GM18873 (cell line): ENCODE measurements around the gene LPCAT3.

ENCODE experiments used
- ATAC-seq: cut with Tn5 transposase; IDR thresholded peaks from one replicate; pipeline ENCODE4 v1.9.1; 2021; ENCODE audit warnings: mild to moderate bottlenecking, moderate library complexity, moderate number of reproducible peaks; ENCODE audit not compliant: unreplicated experiment, low FRiP score

The LPCAT3 gene

DNA sequence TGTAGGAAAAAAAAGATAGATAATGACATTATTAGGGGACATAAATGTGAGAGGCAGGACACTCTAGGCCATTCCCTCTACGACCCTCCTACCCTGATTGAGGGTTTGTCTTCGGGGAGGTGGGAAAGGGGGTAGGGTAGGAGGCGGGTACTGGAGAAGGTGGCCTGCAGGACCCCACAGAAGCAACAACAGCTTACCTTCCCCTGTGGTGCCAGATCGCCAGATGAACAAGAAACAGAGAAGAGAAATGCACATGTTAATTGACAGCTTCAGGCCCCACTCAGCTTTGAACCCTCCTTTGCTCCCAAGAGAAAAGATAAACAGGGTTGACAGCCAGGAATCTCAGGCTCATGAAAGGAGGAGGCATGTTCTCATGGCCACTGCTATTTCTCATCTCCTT is 52.6 kb downstream of the LPCAT3 start:
- ATAC-seq = no peak

DNA sequence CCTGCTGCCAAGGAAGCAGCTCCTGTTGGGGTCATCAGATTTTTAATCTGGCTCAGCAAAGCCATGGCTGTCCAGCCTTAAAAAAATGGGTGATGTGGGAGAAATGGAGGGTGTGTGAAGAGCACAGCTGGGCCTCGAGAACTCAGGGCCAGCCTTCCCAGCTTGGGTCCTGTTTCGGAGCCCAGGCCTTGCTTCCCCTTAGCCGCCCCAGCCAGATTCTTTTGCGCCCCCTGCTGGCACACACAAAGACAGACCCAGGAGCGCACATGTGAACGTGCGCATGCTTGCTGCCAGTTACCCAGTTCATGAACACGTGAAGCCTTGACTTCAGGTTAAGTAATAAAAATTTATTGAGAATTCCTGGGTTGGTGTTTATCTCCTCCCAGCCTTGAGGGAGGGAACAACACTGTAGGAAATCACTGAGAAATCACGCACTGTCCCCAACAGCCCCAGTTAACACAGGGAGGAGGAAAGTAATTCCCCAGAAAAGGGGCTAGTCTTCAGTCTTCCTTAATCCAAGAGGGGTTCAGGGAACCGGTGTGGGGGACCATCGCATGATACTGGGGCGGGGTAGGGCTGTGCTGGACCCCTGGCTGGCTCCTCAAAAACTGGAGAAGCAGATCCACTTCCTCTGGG is 53.1 kb downstream of the LPCAT3 start:
- ATAC-seq = no peak

DNA sequence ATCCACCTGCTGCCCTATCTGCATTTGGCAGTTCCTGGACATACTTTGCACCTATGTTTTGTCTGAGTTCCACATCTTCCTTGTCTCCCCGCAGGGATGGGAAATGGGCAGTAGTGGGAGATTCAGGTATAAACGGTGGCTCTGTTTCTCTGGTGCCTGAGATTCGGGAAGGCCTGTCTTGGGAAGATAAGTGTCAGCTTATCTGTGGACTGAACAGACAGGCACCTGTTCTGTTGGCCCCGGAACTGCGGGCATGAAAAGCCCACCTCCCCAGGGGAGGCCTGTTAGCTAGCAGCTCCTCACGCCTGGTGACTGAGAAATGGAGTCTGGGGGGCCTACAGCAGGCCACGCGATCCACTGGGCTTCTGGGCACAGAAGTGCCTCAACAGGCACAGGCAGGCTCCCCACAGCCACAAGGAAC is 53.7 kb downstream of the LPCAT3 start:
- no peak for ATAC-seq

DNA sequence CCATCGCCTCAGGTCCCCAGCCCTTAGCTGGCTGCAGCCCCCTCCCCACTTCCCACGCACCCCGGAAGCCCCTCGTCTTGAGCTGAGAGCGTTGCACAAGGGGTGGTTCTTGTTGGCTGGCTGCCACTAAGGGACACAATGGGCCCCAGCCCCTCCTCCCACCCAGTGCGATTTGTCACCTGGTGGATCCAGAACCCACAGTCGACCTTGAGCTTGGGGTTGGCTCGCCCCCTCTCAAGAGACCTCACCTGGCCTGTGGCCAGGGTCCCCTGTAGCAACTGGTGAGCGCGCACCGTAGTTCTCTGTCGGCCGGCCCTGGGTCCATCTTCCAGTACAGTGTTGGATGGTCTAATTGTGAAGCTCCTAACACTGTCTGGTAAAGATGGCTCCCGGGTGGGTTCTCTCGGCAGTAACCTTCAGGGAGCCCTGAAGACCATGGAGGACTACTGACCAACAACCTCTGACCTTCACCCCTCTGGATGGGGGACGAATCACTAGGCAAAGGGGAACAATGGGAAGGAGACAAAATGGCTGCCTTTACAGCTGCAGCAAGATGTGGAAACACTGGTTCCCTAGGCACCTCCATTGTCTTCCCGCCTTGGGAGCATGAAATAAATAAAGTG is 54.4 kb downstream of the LPCAT3 start:
- ATAC-seq = no peak

DNA sequence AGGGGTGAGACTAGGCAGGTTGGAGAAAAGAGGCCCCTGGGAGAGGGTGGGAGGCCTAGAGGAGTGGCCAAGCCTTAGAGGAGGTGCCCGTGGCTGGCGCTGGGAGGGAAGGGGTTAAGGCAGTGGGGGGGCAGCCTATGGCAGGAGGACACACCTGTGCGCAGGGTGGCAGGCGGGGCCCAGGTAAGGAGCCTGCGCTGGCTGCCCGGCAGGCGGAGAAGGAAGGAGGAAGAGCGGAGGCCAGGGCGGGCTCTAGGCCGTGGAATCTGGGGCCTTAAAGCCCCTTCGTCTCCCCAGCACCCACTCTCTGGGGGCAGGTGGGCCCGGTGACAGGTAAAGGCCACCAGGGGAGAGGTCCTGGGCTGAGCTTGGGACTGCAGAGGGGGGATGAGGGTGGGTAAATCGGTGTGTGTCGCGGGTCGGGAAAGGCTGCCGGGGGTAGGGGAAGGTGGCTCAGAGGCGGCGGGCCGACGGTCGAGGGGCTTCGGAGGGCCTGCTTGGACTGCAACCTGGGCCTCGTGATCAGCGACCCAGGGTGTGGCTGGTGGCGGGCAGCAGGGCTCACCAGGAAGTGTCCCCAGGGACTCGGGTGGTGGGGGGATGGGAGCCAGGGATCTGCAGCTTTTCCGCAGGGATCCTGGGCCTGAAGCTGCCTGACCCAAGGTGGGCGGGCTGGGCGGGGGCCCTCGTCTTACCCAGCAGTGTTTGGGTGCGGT is 55.1 kb downstream of the LPCAT3 start:
- ATAC-seq = no peak

DNA sequence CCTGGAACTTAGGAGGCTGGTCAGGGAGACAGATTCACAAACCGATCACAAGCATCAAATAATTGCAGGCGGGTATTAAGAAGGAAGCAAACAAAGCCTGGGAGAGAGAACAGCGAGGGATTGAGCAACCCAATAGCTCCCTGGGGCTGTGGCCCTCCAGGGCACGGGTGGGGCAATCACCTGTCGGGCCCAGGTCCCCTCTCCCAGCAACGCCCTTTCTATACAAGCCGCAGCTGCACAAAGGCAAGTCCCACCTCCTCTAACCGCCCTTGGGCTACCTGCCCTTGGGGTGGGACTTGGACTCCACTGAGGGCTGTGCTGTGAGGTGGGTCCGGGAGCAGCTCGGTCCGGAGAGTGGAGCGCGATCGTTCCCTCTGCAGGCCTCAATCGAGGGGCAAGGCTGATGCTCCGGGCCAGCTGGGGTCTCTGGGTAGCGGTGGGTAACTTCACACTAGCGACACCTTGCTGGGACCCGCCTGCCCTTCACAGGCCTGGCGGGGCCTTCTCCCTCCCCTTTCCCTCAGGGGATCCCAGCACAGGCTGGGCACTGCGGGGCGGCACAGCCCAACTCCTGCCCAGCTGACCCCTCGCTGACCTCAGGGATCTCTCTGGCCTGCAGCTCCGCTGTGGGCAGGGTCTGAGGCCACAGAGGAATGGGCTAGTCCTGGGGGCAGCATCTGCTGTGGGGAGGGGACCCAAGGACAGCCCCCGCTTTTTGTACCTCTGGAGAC is 55.8 kb downstream of the LPCAT3 start:
- ATAC-seq = no peak

DNA sequence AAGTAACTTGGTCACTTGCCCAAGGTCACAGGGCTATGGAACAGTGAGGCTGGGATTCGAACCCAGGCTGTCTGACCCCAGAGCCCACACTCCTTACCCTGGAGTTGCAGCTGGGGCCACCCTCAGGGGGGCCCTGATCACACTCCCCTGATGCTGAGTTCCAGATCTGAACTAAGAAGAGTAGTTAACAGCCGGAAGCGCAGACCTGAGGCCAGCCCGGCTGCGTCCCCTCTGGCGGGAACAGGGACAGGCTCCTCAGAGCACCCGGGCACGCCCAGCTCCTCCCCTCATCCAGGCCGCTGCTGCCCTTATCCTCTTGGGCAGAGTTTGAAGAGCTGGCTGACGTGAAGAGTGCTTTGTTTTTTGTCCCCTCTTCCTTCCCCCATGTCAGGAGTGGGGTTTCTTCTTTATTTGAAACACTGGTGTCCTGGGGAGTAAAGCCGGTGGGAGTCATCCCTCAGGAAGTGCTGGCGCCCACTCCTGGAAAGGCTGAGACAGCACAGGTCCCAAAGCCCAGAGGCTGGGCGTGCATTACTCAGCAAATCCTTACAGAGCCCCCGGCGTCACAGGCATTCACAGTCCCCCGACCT is 56.5 kb downstream of the LPCAT3 start:
- no peak for ATAC-seq

DNA sequence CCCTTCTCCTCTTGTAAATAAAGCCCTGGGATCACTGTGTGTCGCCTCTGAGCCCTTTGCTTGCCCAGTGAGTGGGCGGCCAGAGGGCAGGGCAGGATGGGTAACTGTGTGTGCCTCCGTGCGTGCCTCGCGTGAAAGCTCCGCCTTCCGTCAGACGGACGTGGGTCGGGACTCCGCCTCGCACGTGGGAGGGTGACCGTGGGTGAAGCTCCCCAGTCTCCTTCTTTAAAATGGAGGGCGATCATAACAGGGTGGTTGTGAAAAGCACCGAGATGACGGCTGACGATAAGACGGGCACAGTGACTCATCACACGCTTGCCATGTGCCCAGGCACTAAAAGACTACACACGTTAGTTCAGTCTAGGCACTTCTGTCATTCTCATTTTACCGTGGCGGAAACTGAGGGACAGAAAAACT is 57.0 kb downstream of the LPCAT3 start:
- ATAC-seq = no peak

DNA sequence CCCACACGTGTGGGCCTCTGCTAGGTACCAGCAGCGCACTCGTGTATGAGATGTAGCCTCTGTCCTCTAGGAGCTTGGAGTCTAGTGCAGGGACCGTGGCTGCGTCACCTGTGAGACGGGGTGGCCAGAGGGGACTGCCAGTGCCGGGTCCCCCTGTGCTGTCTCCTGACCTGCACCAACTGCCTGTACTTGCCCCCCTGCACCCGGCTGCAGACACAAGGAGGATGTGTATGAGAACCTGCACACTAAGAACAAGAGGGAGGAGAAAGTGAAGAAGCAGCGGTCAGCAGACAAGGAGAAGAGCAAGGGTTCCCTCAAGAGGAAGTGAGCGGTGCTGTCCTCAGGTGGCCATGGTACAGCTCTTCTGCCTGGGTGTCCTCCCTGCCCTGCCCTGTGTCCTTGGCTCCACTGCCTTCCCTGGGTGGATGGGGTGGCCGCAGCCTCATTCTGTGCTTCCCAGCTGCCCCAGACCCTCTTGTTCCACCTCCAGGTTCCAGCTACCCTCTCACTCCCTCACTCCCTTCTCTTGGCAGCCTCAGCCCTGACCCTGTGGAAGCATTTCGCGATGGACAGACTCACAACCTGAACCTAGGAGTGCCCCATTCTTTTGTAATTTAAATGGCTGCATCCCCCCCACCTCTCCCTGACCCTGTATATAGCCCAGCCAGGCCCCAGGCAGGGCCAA is 57.5 kb downstream of the LPCAT3 start:
- ATAC-seq = no peak

DNA sequence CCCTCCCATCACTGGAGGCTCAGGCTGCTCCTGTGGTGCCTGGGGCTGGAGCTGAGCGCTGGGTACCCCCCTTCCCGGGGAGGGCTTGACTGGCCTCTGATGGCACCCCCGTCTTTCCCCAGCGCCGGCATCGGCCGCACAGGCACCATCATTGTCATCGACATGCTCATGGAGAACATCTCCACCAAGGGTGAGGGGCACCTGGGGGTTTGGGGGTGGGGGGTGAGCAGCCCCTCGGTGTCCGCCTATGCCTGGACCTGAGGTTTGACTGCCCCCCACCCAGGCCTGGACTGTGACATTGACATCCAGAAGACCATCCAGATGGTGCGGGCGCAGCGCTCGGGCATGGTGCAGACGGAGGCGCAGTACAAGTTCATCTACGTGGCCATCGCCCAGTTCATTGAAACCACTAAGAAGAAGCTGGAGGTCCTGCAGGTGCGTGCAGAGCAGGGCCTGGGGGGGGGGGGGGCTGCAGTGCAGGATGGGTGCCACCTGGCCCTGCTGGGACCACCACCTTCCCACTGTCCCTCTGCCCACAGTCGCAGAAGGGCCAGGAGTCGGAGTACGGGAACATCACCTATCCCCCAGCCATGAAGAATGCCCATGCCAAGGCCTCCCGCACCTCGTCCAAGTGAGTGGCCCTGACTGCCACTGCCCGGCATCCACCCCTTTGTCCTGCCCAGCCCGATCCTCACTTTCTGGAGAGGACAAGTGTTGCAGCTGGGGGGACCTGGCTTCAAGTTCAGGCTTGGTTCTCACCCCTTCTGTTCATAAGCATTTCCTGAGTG is 58.3 kb downstream of the LPCAT3 start:
- ATAC-seq = no peak

DNA sequence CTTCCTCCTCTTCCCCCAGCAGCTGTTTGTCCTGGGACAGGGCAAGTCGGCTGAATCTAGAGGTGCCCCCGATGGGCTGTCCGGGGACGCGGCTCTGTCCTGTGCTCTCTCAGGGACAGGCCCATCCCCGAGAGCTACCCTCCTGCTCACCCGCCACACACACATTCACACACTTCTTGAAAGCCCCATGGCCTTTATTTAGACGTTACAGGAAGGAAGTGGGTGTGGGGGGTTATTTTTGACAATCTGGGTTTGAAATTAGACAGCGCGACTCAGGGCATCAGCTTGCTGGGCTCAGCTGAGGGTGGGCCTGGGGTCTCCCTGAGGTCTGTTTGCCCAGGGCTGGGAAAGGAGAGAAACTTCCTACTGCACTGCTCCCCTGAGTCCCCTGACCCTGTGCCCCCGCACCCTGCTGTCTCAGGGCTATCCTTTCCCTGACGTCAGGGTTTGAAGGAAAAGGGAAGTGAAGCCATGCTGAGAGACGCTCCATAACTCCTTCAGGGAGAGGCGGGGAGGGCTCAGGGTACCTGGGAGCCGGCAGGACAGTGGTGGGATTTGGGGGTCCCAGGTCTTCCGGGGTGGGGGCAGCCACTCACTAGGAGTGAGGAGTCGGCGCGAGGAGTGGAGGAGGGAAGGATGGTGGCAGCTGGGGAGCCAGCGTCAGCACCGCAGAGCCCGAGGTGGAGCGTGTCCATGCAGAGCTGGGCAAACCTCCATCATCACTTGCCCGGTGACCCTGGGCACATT is 59.0 kb downstream of the LPCAT3 start:
- ATAC-seq = peak; percentile 54

DNA sequence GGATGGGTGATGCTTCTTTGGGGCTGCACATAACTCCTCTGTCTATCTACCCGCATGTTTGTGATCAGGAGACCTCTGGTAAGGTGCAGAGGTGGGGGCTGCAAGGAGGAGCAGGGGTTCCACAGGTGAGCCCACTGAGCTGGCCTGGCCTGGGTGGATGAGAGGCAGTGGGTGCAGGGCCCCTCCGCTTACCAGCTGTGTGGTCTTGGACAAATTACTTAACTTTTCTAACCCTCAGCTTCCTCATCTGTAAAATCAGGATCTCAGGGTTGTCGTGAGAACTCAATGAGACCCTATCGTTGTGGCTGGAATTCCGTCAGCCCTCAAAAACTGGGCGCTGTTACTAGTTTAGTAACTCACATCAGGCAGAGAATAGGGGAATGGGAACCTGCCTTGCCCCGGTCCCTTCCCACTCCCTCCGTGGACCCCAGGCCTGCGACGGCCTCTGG is 59.6 kb downstream of the LPCAT3 start:
- no peak for ATAC-seq

DNA sequence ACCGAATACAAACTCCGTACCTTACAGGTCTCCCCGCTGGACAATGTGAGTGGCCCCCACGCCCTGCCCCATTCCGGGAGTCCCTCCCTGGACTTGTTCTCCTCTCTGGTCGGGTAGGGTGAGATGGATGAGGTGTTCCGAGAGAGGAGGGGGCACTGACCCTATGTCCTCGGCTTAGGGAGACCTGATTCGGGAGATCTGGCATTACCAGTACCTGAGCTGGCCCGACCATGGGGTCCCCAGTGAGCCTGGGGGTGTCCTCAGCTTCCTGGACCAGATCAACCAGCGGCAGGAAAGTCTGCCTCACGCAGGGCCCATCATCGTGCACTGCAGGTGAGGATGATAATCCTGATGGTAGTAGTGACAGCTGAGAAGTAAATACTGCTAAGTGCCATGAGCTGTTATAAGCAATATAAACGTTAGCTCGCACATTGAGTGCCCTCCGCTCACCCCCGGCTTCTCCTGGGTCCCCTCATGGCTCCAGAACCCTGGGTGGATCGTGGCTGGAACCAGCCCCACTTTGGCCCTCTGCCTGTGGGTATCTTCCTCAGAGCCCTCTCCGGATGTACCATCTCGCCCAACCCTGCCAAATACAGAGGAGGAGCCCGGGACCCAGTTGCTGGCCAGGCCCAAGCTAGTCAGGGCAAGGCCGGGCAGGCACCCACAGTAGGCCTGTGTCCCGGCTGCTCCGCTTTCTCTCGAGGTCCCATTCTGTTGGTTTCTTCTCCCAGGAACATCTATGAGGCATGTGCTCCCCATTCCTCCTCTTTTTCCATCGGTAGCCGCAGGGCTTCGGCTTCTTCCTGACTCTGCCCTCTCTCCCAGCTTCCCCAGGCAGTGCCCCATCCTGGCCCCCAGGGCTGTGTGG is 60.3 kb downstream of the LPCAT3 start:
- no peak for ATAC-seq

DNA sequence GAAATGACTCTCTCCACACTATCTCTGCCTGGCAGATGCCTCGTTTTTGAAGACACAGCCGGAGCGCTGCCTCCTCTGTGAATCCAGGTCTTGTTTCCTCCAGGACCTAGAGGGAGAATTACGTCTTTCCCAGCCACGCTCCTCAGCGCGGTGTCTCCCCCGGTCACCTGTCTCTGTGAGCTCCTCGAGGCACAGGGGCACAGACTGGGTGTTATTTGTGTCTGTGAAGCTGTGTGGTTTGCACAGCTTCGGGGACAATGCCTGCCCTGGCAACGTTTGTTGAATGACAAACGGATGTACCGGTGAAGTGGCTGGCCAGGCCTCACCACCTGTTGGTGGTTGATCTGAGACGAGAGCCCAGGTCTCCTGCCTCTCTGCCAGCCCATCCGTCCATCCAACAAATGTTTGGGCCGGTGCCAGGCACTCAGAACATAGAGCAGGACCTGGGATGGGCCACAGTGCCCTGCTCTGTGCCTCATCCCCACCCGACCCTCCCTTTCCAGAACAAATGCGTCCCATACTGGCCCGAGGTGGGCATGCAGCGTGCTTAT is 61.0 kb downstream of the LPCAT3 start:
- ATAC-seq = no peak

DNA sequence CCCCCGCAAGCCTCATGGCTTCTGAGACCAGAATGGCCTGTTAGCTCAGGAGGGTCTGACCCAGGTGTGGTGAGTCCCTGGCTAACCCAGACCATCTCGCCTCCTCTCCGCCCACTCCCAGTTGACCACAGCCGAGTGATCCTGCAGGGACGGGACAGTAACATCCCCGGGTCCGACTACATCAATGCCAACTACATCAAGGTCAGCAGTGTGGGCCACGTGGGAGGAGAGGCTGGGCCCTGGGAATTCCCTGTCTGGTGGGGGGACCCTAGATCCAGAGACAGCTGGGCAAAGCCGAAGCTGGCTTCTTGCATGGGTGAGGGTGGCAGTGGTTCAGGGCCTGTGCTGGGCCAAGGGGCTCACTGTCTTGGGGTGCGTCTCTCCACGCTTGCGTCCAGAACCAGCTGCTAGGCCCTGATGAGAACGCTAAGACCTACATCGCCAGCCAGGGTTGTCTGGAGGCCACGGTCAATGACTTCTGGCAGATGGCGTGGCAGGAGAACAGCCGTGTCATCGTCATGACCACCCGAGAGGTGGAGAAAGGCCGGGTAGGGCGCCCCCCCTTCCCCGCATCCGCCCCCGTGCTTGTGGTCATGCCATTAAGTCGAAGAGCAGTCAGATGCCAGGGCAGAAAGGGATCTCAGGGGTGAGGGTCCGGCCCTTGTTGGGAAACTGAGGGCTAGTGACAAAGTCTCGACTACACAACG is 62.1 kb downstream of the LPCAT3 start:
- no peak for ATAC-seq

DNA sequence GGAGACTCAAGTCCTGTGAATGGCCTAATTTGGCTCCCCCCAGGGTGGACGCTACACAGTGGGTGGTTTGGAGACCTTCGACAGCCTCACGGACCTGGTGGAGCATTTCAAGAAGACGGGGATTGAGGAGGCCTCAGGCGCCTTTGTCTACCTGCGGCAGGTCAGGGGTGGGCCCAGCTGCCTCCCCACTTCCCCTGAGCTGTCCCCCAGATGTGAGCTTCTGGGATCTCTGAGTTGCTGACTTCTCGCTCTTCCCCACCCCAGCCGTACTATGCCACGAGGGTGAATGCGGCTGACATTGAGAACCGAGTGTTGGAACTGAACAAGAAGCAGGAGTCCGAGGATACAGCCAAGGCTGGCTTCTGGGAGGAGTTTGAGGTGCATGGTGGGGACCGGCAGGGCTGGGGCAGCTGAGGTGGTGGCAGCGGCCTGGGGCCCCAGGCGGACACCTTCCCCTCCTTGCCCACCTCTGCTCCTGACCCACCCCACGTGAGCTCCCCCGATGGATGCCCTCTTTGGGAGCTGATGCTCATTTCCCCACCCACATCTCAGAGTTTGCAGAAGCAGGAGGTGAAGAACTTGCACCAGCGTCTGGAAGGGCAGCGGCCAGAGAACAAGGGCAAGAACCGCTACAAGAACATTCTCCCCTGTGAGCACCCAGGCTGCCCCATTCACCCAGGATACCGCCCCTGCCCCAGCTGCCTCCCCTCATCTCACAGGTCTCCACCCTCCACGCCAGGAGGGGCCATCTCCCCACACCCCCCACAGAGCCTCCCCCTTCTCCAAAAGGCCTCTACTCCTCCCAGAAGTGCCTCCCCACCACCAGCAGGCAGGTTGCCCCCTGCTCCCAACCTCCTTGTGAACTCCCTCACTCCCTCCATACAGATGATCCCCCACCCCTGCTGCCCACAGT is 62.9 kb downstream of the LPCAT3 start:
- no peak for ATAC-seq
